ENCODE measurements around the gene SBF1.
"Not testable (repeated sequence)": the region's sequence is repeated elsewhere in the genome, so short reads cannot be mapped to it uniquely, and the experiment has no call there.

Gene SBF1

GRCh38 chr22:50522208-50522805, 47.5 kb upstream of the SBF1 start:
- Histone ChIP-seq H3K14ac (ENCODE audit: low read length) (no peak overlapping the region), H3K9ac (ENCODE audit: low read length) (no peak overlapping the region), H3K9me3 (ENCODE audit: insufficient read depth, low read depth, low read length) (no peaks in the 10 kb centered on the region), H2BK5ac (ENCODE audit: low read depth, low read length, poor library complexity) (no peak overlapping the region), H3K4me2 (ENCODE audit: low read length) (no peak overlapping the region), H4K8ac (ENCODE audit: low read depth, low read length) (no peak overlapping the region), H3K27ac (ENCODE audit: low read depth, low read length) (no peak overlapping the region), H3K4me1 (ENCODE audit: control insufficient read depth in 1 of 2, insufficient read depth in 2 of 2, low read length in 2 of 2) (peaks cover 19 to 23% of the 10 kb centered on the region in 2 experiments), H2BK120ac (ENCODE audit: insufficient read depth, low read length, poor library complexity) (no peak overlapping the region), H2BK12ac (ENCODE audit: low read length) (no peak overlapping the region), H3K79me1 (ENCODE audit: low read length) (peaks cover 18% of the 10 kb centered on the region), H3K23ac (ENCODE audit: low read length) (no peak overlapping the region), H3K4me3 (ENCODE audit: low read depth, low read length) (no peak overlapping the region), H3K27me3 (ENCODE audit: insufficient read depth, low read length) (no peaks in the 10 kb centered on the region), H4K91ac (ENCODE audit: low read depth, low read length) (no peak overlapping the region), H3K4ac (ENCODE audit: low read depth, low read length) (no peak overlapping the region), H2AK5ac (ENCODE audit: low read length) (no peak overlapping the region), H4K12ac (ENCODE audit: low read depth, low read length) (no peak overlapping the region), H3K79me2 (ENCODE audit: control insufficient read depth, insufficient read depth, low read length, poor library complexity) (peaks cover 16% of the 10 kb centered on the region), H2AFZ (ENCODE audit: insufficient read depth, low read length, poor library complexity) (no peak overlapping the region), H3K36me3 (ENCODE audit: control insufficient read depth in 1 of 2, insufficient read depth in 2 of 2, low read length in 2 of 2) (peaks cover 58 to 62% of the 10 kb centered on the region in 2 experiments), H3K18ac (ENCODE audit: low read length) (no peak overlapping the region)
- no CpG with 5 or more reads among the region's 15 CpGs for WGBS (ENCODE audit: extremely low coverage, insufficient coverage, insufficient read length)
- no peak for DNase-seq

GRCh38 chr22:50521710-50522109, 46.9 kb upstream of the SBF1 start:
- H3K9ac ChIP-seq (ENCODE audit: low read length), result no peak overlapping the region
- H4K91ac ChIP-seq (ENCODE audit: low read depth, low read length), result no peak overlapping the region
- peaks cover 18% of the 10 kb centered on the region for H3K79me1 ChIP-seq (ENCODE audit: low read length)
- H2AK5ac ChIP-seq (ENCODE audit: low read length), result no peak overlapping the region
- H3K14ac ChIP-seq (ENCODE audit: low read length), result no peak overlapping the region
- H3K27ac ChIP-seq (ENCODE audit: low read depth, low read length), result no peak overlapping the region
- peaks cover 15 to 17% of the 10 kb centered on the region in 2 experiments for H3K4me1 ChIP-seq (ENCODE audit: control insufficient read depth in 1 of 2, insufficient read depth in 2 of 2, low read length in 2 of 2)
- no peak overlapping the region for H2AFZ ChIP-seq (ENCODE audit: insufficient read depth, low read length, poor library complexity)
- H2BK12ac ChIP-seq (ENCODE audit: low read length), result no peak overlapping the region
- H2BK120ac ChIP-seq (ENCODE audit: insufficient read depth, low read length, poor library complexity), result no peak overlapping the region
- no peak overlapping the region for H4K12ac ChIP-seq (ENCODE audit: low read depth, low read length)
- no peak for DNase-seq
- no peak overlapping the region for H3K4me3 ChIP-seq (ENCODE audit: low read depth, low read length)
- H3K4me2 ChIP-seq (ENCODE audit: low read length), result no peak overlapping the region
- H3K4ac ChIP-seq (ENCODE audit: low read depth, low read length), result no peak overlapping the region
- H3K27me3 ChIP-seq (ENCODE audit: insufficient read depth, low read length), result no peaks in the 10 kb centered on the region
- H3K18ac ChIP-seq (ENCODE audit: low read length), result no peak overlapping the region
- peaks cover 64 to 68% of the 10 kb centered on the region in 2 experiments for H3K36me3 ChIP-seq (ENCODE audit: control insufficient read depth in 1 of 2, insufficient read depth in 2 of 2, low read length in 2 of 2)
- no peak overlapping the region for H3K23ac ChIP-seq (ENCODE audit: low read length)
- no CpG with 5 or more reads among the region's 10 CpGs for WGBS (ENCODE audit: extremely low coverage, insufficient coverage, insufficient read length)
- H3K9me3 ChIP-seq (ENCODE audit: insufficient read depth, low read depth, low read length), result no peaks in the 10 kb centered on the region
- peaks cover 16% of the 10 kb centered on the region for H3K79me2 ChIP-seq (ENCODE audit: control insufficient read depth, insufficient read depth, low read length, poor library complexity)
- no peak overlapping the region for H4K8ac ChIP-seq (ENCODE audit: low read depth, low read length)
- H2BK5ac ChIP-seq (ENCODE audit: low read depth, low read length, poor library complexity), result no peak overlapping the region

GRCh38 chr22:50520826-50521453, 46.1 kb upstream of the SBF1 start:
- DNase-seq, result no peak
- Histone ChIP-seq H2BK5ac (ENCODE audit: low read depth, low read length, poor library complexity) (no peak overlapping the region), H3K79me1 (ENCODE audit: low read length) (peaks cover 10% of the 10 kb centered on the region), H4K12ac (ENCODE audit: low read depth, low read length) (no peak overlapping the region), H3K4ac (ENCODE audit: low read depth, low read length) (no peak overlapping the region), H3K14ac (ENCODE audit: low read length) (no peak overlapping the region), H3K27ac (ENCODE audit: low read depth, low read length) (no peak overlapping the region), H3K18ac (ENCODE audit: low read length) (no peak overlapping the region), H3K4me1 (ENCODE audit: control insufficient read depth in 1 of 2, insufficient read depth in 2 of 2, low read length in 2 of 2) (peaks cover 19% of the 10 kb centered on the region in 2 experiments), H3K4me3 (ENCODE audit: low read depth, low read length) (no peak overlapping the region), H3K23ac (ENCODE audit: low read length) (no peak overlapping the region), H4K91ac (ENCODE audit: low read depth, low read length) (no peak overlapping the region), H2BK12ac (ENCODE audit: low read length) (no peak overlapping the region), H2AK5ac (ENCODE audit: low read length) (no peak overlapping the region), H3K9ac (ENCODE audit: low read length) (no peak overlapping the region), H3K27me3 (ENCODE audit: insufficient read depth, low read length) (no peaks in the 10 kb centered on the region), H3K4me2 (ENCODE audit: low read length) (no peak overlapping the region), H3K36me3 (ENCODE audit: control insufficient read depth in 1 of 2, insufficient read depth in 2 of 2, low read length in 2 of 2) (peaks cover 69 to 73% of the 10 kb centered on the region in 2 experiments), H4K8ac (ENCODE audit: low read depth, low read length) (no peak overlapping the region), H3K9me3 (ENCODE audit: insufficient read depth, low read depth, low read length) (no peaks in the 10 kb centered on the region), H2AFZ (ENCODE audit: insufficient read depth, low read length, poor library complexity) (no peak overlapping the region), H3K79me2 (ENCODE audit: control insufficient read depth, insufficient read depth, low read length, poor library complexity) (peaks cover 10% of the 10 kb centered on the region), H2BK120ac (ENCODE audit: insufficient read depth, low read length, poor library complexity) (no peak overlapping the region)
- no CpG with 5 or more reads among the region's 13 CpGs for WGBS (ENCODE audit: extremely low coverage, insufficient coverage, insufficient read length)

GRCh38 chr22:50520184-50520583, 45.3 kb upstream of the SBF1 start:
- no CpG with 5 or more reads among the region's 8 CpGs for WGBS (ENCODE audit: extremely low coverage, insufficient coverage, insufficient read length)
- not testable (repeated sequence) for H3K79me1 ChIP-seq (ENCODE audit: low read length); H4K91ac ChIP-seq (ENCODE audit: low read depth, low read length); H2BK120ac ChIP-seq (ENCODE audit: insufficient read depth, low read length, poor library complexity); H3K18ac ChIP-seq (ENCODE audit: low read length); H3K4me2 ChIP-seq (ENCODE audit: low read length); H3K27ac ChIP-seq (ENCODE audit: low read depth, low read length); H2AK5ac ChIP-seq (ENCODE audit: low read length); H2AFZ ChIP-seq (ENCODE audit: insufficient read depth, low read length, poor library complexity); H3K14ac ChIP-seq (ENCODE audit: low read length); H3K4me3 ChIP-seq (ENCODE audit: low read depth, low read length); H3K9me3 ChIP-seq (ENCODE audit: insufficient read depth, low read depth, low read length); DNase-seq; H3K27me3 ChIP-seq (ENCODE audit: insufficient read depth, low read length); H4K8ac ChIP-seq (ENCODE audit: low read depth, low read length); H3K4ac ChIP-seq (ENCODE audit: low read depth, low read length); H4K12ac ChIP-seq (ENCODE audit: low read depth, low read length); H3K79me2 ChIP-seq (ENCODE audit: control insufficient read depth, insufficient read depth, low read length, poor library complexity); H2BK12ac ChIP-seq (ENCODE audit: low read length); H3K23ac ChIP-seq (ENCODE audit: low read length); H3K9ac ChIP-seq (ENCODE audit: low read length); H2BK5ac ChIP-seq (ENCODE audit: low read depth, low read length, poor library complexity)
- Histone ChIP-seq H3K36me3 (ENCODE audit: control insufficient read depth in 1 of 2, insufficient read depth in 2 of 2, low read length in 2 of 2) (peaks cover 69 to 74% of the 10 kb centered on the region in 2 experiments), H3K4me1 (ENCODE audit: control insufficient read depth in 1 of 2, insufficient read depth in 2 of 2, low read length in 2 of 2) (peaks cover 19 to 23% of the 10 kb centered on the region in 2 experiments)

Data from trophoblast cell (in vitro differentiated cells and primary cell).